Measurements from ENCODE around the gene ELF1.
A peak's percentile ranks its signal among the peaks of the same experiment; 100 is the strongest.

ELF1 gene

GRCh38 chr13:40927929-40928328, 91.2 kb downstream of the ELF1 start:
- no peaks in the 10 kb centered on the region for H4K20me1 ChIP-seq (ENCODE audit: insufficient read depth, low read length)
- H3K9me3 ChIP-seq (ENCODE audit: low read length), result no peaks in the 10 kb centered on the region
- H3F3A ChIP-seq (ENCODE audit: insufficient read depth, low read length), result peaks cover 31% of the 10 kb centered on the region
- no peaks in the 10 kb centered on the region for H3K27me3 ChIP-seq (ENCODE audit: insufficient read depth, low read length)
- H3K4me1 ChIP-seq (ENCODE audit: insufficient read depth, low read length, severe bottlenecking), result no peaks in the 10 kb centered on the region
- no peak overlapping the region for H3K4me2 ChIP-seq (ENCODE audit: low read length)
- no peak overlapping the region for H3K4me3 ChIP-seq (ENCODE audit: low read depth, low read length, poor library complexity, severe bottlenecking)
- TF ChIP-seq EZH2 (IDR thresholded peaks at IDR 0.05; ENCODE audit: borderline replicate concordance, low read length) (no peak), CTCF (IDR thresholded peaks at IDR 0.05; ENCODE audit: low read length) (no peak)
- peaks cover 54% of the 10 kb centered on the region for H3K36me3 ChIP-seq (ENCODE audit: insufficient read depth, low read length)
- H3K79me2 ChIP-seq (ENCODE audit: insufficient read depth, low read length), result no peaks in the 10 kb centered on the region
- H3K27ac ChIP-seq (ENCODE audit: low read depth, low read length, poor library complexity, severe bottlenecking), result peak overlapping the region; percentile 38
- H3K9me2 ChIP-seq (ENCODE audit: low read depth, low read length), result no peaks in the 10 kb centered on the region
- H3K9ac ChIP-seq (ENCODE audit: low read length), result no peak overlapping the region
- no peak overlapping the region for H2AFZ ChIP-seq (ENCODE audit: low read length)

- H3K27me3 ChIP-seq (ENCODE audit: insufficient read depth, low read length), result no peaks in the 10 kb centered on the region
- peaks cover 29% of the 10 kb centered on the region for H3F3A ChIP-seq (ENCODE audit: insufficient read depth, low read length)
- peaks cover 17% of the 10 kb centered on the region for H3K4me1 ChIP-seq (ENCODE audit: insufficient read depth, low read length, severe bottlenecking)
- no peak overlapping the region for H3K4me3 ChIP-seq (ENCODE audit: low read depth, low read length, poor library complexity, severe bottlenecking)
- H3K79me2 ChIP-seq (ENCODE audit: insufficient read depth, low read length), result 0 out of 2 replicates have a peak, but pooled peaks cover 3% of the 10 kb centered on the region
- H3K4me2 ChIP-seq (ENCODE audit: low read length), result no peak overlapping the region
- no peaks in the 10 kb centered on the region for H3K9me3 ChIP-seq (ENCODE audit: low read length)
- H2AFZ ChIP-seq (ENCODE audit: low read length), result no peak overlapping the region
- H3K36me3 ChIP-seq (ENCODE audit: insufficient read depth, low read length), result peaks cover 13% of the 10 kb centered on the region
- H4K20me1 ChIP-seq (ENCODE audit: insufficient read depth, low read length), result no peaks in the 10 kb centered on the region
- no peak overlapping the region for H3K9ac ChIP-seq (ENCODE audit: low read length)
- no peak for TF ChIP-seq CTCF (IDR thresholded peaks at IDR 0.05; ENCODE audit: low read length)
- no peak for TF ChIP-seq EZH2 (IDR thresholded peaks at IDR 0.05; ENCODE audit: borderline replicate concordance, low read length)
- no peaks in the 10 kb centered on the region for H3K9me2 ChIP-seq (ENCODE audit: low read depth, low read length)
- H3K27ac ChIP-seq (ENCODE audit: low read depth, low read length, poor library complexity, severe bottlenecking), result peak overlapping the region; percentile 46
These were observed 95.2 kb downstream of the ELF1 start for GRCh38 chr13:40923867-40924266.

GRCh38 chr13:40922437-40923040, 96.6 kb downstream of the ELF1 start:
- Histone ChIP-seq H3K4me3 (ENCODE audit: low read depth, low read length, poor library complexity, severe bottlenecking) (no peak overlapping the region), H3K36me3 (ENCODE audit: insufficient read depth, low read length) (no peaks in the 10 kb centered on the region), H3K79me2 (ENCODE audit: insufficient read depth, low read length) (0 out of 2 replicates have a peak, but pooled peaks cover 6% of the 10 kb centered on the region), H3K4me1 (ENCODE audit: insufficient read depth, low read length, severe bottlenecking) (peaks cover 17% of the 10 kb centered on the region), H3K27me3 (ENCODE audit: insufficient read depth, low read length) (no peaks in the 10 kb centered on the region), H3K9ac (ENCODE audit: low read length) (no peak overlapping the region), H3F3A (ENCODE audit: insufficient read depth, low read length) (peaks cover 29% of the 10 kb centered on the region), H3K9me2 (ENCODE audit: low read depth, low read length) (no peaks in the 10 kb centered on the region), H4K20me1 (ENCODE audit: insufficient read depth, low read length) (no peaks in the 10 kb centered on the region), H2AFZ (ENCODE audit: low read length) (no peak overlapping the region), H3K9me3 (ENCODE audit: low read length) (no peaks in the 10 kb centered on the region), H3K4me2 (ENCODE audit: low read length) (no peak overlapping the region), H3K27ac (ENCODE audit: low read depth, low read length, poor library complexity, severe bottlenecking) (no peak overlapping the region)
- no peak for TF ChIP-seq EZH2 (IDR thresholded peaks at IDR 0.05; ENCODE audit: borderline replicate concordance, low read length)
- TF ChIP-seq CTCF (IDR thresholded peaks at IDR 0.05; ENCODE audit: low read length), result no peak

Measured in OCI-LY1 (cell line).